ENCODE measurements around the gene OGFR. TPM values are rescaled to one million over a fixed set of nuclear protein-coding genes. Genes with fewer than 3 reads are reported as not detected.

OGFR gene
- total RNA-seq, 4 donors from 2014 or later = 32.1 to 54.1 (median 42.5) TPM

DNA sequence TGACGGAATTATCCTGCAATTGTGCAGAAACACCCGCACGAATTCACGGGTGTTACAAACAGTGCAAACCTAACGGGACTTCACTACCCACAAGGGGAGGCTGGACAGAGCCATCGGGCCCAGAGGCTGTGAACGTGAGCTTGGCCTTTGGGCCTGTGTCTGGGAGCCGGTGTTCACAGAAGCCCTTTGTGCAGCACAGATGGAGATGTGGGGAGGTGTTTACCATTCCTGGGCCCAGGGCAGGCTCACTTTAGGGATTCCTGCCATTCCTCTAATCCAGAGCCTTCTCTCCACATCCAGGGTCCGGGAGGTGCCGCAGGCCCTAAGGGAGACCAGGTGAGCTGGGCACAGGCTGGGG, 27.2 kb downstream of the OGFR start:
- peaks cover 2% of the 10 kb centered on the region for H3K27me3 ChIP-seq
- H3K36me3 ChIP-seq = no peaks in the 10 kb centered on the region
- peak overlapping the region; percentile 7 for H3K4me3 ChIP-seq
- H3K9me3 ChIP-seq = no peaks in the 10 kb centered on the region
- DNase-seq (ENCODE audit: low spot score in 2 of 2) = no peak
- TF ChIP-seq EP300 (IDR thresholded peaks at IDR 0.05) (no peak), POLR2AphosphoS5 (IDR thresholded peaks at IDR 0.05) (no peak), POLR2A (IDR thresholded peaks at IDR 0.05) (no peak)
- TF ChIP-seq, protein P1, sequence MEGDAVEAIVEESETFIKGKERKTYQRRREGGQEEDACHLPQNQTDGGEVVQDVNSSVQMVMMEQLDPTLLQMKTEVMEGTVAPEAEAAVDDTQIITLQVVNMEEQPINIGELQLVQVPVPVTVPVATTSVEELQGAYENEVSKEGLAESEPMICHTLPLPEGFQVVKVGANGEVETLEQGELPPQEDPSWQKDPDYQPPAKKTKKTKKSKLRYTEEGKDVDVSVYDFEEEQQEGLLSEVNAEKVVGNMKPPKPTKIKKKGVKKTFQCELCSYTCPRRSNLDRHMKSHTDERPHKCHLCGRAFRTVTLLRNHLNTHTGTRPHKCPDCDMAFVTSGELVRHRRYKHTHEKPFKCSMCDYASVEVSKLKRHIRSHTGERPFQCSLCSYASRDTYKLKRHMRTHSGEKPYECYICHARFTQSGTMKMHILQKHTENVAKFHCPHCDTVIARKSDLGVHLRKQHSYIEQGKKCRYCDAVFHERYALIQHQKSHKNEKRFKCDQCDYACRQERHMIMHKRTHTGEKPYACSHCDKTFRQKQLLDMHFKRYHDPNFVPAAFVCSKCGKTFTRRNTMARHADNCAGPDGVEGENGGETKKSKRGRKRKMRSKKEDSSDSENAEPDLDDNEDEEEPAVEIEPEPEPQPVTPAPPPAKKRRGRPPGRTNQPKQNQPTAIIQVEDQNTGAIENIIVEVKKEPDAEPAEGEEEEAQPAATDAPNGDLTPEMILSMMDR (IDR thresholded peaks at IDR 0.05) = no peak
- no peak overlapping the region for H3K27ac ChIP-seq
- 49% methylated on average over 6 of the region's 10 CpGs for WGBS
- H3K4me1 ChIP-seq = peaks cover 29% of the 10 kb centered on the region

DNA sequence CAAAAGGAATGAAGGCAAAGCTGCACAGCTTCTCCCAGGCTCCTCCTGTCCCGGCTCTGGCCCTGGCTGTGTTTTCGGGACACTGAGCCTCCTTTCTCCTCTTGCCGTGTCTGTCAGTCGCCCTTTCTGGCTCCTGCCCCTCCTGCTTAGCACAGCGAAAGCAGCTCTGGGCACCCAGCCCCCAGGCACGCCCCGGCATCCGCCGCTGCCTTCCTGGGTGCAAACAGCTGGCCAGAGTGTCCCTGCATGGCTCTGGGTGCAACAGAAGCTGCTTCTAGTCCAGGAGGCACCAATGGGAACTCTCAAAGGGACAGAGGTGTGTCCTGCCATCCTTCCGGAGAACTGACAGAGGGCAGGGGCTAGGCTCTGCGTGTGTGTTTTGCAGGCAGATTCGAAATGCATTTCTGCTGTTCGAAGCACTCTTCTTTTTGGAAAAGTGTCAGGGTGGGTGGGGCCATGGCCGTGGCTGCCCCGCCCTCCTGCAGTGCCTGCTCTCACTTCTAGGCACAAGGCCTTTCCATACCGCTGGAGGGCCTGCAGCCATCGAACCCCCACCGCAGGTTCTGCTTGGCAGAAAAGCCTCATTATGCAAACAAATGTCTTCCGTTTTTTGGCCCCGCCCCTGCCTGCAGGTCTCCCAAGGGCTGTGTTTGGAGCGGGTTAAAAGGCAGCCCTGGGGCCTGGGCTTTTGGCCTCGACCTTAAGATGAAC, 27.7 kb downstream of the OGFR start:
- H3K9me3 ChIP-seq = no peaks in the 10 kb centered on the region
- H3K27ac ChIP-seq = no peak overlapping the region
- no peaks in the 10 kb centered on the region for H3K36me3 ChIP-seq
- no peak for TF ChIP-seq POLR2A (IDR thresholded peaks at IDR 0.05)
- TF ChIP-seq, protein P1 (IDR thresholded peaks at IDR 0.05) = no peak
- TF ChIP-seq POLR2AphosphoS5 (IDR thresholded peaks at IDR 0.05) = no peak
- no peak for TF ChIP-seq EP300 (IDR thresholded peaks at IDR 0.05)
- H3K4me3 ChIP-seq = peak overlapping the region; percentile 7
- peaks cover 33% of the 10 kb centered on the region for H3K4me1 ChIP-seq
- 2% methylated on average over 6 of the region's 22 CpGs for WGBS
- no peak for DNase-seq (ENCODE audit: low spot score in 2 of 2)
- H3K27me3 ChIP-seq = peaks cover 2% of the 10 kb centered on the region

DNA sequence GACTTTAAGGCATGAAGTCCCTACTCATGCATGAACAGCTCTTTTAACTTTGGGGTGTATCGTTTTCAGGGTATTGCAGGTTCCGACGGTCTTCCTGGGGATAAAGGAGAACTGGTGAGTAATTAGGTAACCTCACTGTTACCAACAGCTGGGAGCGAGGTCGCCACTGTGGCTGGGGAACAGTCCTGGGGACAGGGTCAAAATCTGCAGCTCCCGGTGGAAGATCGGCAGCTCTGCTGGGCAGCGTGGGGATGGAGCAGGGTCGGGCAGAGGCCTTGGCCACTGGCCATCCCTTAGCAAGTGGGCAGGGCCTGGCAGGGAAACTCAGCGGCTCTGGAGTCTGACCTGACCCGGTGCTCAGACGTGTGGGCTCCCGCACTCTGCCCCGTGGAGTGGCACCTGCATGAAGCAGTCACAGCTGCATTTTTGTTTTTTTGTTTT, 28.3 kb downstream of the OGFR start:
- Histone ChIP-seq H3K4me1 (peaks cover 39% of the 10 kb centered on the region), H3K27ac (no peak overlapping the region), H3K9me3 (no peaks in the 10 kb centered on the region), H3K36me3 (no peaks in the 10 kb centered on the region), H3K27me3 (peaks cover 2% of the 10 kb centered on the region), H3K4me3 (no peak overlapping the region)
- TF ChIP-seq EP300 (IDR thresholded peaks at IDR 0.05) (no peak), POLR2AphosphoS5 (IDR thresholded peaks at IDR 0.05) (no peak), POLR2A (IDR thresholded peaks at IDR 0.05) (no peak)
- DNase-seq (ENCODE audit: low spot score in 2 of 2) = peak in 1 of 2 donors; percentile 61
- WGBS = 56% methylated on average over 10 of the region's 14 CpGs

DNA sequence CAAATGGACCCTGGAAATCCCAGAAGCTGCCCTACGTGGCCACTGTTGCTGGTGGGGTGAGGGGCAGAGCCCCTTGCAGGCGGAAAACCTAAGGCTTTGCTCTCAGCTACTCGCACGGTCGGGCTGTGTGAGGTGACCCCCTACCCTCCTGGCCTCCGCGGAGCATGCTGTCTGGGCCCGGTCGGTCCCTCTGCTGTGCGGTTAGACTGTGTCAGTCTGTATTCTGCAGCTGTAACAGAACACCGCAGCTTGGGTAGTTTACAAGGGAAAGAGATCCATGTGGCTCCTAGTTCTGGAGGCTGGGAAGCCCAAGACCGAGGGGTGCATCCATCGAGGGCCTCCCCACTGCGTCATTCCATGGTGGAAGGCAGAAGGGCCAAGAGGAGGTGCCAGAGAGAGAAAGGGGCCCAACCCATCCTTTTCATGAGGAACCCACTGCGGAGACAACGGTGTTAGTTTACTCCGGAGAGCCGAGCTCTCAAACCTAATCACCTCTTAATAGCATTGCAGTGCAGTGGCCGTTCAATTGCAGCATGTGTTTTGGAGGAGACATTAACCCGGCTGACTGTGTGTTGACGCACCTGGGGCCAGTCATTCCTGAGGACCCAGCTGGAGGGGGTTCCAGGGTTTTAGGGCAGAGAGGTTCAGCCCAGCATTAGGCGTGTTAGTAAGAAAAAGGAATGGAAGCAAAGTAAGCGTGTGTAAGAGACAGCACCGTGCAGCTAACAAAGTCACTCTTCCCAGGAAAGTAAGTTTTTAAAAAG, 30.5 kb downstream of the OGFR start:
- peak in 1 of 2 donors; percentile 54 for DNase-seq (ENCODE audit: low spot score in 2 of 2)
- TF ChIP-seq, protein P1 (IDR thresholded peaks at IDR 0.05) = no peak
- TF ChIP-seq POLR2AphosphoS5 (IDR thresholded peaks at IDR 0.05) (no peak), POLR2A (IDR thresholded peaks at IDR 0.05) (no peak), EP300 (IDR thresholded peaks at IDR 0.05) (no peak)

DNA sequence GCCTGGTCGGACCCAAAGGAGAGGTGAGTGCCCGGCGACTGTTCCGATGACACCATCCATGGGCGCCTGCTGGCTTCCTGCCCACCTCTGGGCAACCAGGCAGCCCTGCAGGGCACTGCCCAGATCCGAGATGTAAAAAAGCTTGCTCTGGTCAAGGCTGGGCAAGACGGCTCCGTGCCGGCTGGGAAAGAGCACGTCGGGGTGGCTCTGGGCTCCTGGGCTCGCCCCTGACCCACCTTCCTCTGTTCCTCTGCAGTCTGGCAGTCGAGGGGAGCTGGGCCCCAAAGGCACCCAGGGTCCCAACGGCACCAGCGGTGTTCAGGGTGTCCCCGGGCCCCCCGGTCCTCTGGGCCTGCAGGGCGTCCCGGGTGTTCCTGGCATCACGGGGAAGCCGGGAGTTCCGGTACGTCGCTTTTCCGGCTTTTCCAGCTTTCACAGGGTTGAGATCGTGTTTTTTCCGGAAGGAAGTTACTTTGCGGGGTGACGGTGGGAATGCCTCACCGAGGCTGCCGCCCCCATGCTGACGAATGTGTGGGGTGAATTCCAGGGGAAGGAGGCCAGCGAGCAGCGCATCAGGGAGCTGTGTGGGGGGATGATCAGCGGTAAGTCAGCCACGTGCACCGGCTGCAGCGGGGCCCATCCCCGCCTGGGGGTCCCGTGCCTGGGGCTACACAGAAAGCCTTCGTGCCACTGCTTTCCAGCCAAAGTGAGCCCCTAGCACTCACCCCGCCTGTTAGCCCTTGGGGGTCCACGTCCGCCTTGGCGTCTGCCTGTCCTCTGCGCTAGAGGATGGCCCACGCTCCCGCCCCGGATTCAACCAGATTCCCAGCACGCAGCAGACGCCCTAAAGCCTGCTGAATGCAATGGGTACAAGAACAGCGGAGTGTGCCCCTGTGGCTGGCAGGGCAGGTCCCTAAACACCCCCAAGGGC, 31.6 kb downstream of the OGFR start:
- no peak for TF ChIP-seq EP300 (IDR thresholded peaks at IDR 0.05)
- TF ChIP-seq, protein P1 (IDR thresholded peaks at IDR 0.05) = no peak
- TF ChIP-seq POLR2AphosphoS5 (IDR thresholded peaks at IDR 0.05) = no peak
- TF ChIP-seq POLR2A (IDR thresholded peaks at IDR 0.05) = no peak
- Histone ChIP-seq H3K4me1 (peaks cover 40% of the 10 kb centered on the region), H3K4me3 (peak overlapping the region; percentile 37), H3K27me3 (peaks cover 2% of the 10 kb centered on the region), H3K36me3 (no peaks in the 10 kb centered on the region), H3K9me3 (no peaks in the 10 kb centered on the region), H3K27ac (no peak overlapping the region)
- 45% methylated on average over 29 of the region's 52 CpGs for WGBS
- peak in 1 of 2 donors; percentile 61 for DNase-seq (ENCODE audit: low spot score in 2 of 2)

More for the DNA sequence above, 30.5 kb downstream of the OGFR start:
- no peaks in the 10 kb centered on the region for H3K9me3 ChIP-seq
- H3K27me3 ChIP-seq = peaks cover 2% of the 10 kb centered on the region
- no peak overlapping the region for H3K27ac ChIP-seq
- no peaks in the 10 kb centered on the region for H3K36me3 ChIP-seq
- peaks cover 43% of the 10 kb centered on the region for H3K4me1 ChIP-seq
- no peak overlapping the region for H3K4me3 ChIP-seq
- 89% methylated on average over 14 of the region's 24 CpGs for WGBS
